Duodenal mucosa (tissue), 2 donors: ENCODE measurements around the gene VPS37C.

Source experiments
- H3K27ac ChIP-seq: one replicate; pipeline ENCODE4 v1.7.0; 2013; ENCODE audit warnings: low read depth, low read length
- H3K27me3 ChIP-seq, 2 donors: one replicate each; pipeline ENCODE4 v1.7.0; 2013; ENCODE audit warnings: low read length in 2 of 2, control low read depth in 1 of 2; ENCODE audit not compliant: insufficient read depth in 2 of 2, control insufficient read depth in 1 of 2
- H3K36me3 ChIP-seq, 2 donors: one replicate each; pipeline ENCODE4 v1.7.0; 2013; ENCODE audit warnings: low read length in 2 of 2, control low read depth in 1 of 2; ENCODE audit not compliant: insufficient read depth in 2 of 2, control insufficient read depth in 1 of 2
- H3K4me1 ChIP-seq, 2 donors: one replicate each; pipeline ENCODE4 v1.7.0; 2013; ENCODE audit warnings: low read length in 2 of 2, control low read depth in 1 of 2; ENCODE audit not compliant: insufficient read depth in 2 of 2, control insufficient read depth in 1 of 2
- H3K4me3 ChIP-seq, 2 donors: one replicate each; pipeline ENCODE4 v1.7.0; 2013; ENCODE audit warnings: low read length in 2 of 2, low read depth in 1 of 2
- H3K9ac ChIP-seq, 2 donors: one replicate each; pipeline ENCODE4 v1.7.0; 2013; ENCODE audit warnings: low read length in 2 of 2, low read depth in 1 of 2
- H3K9me3 ChIP-seq, 2 donors: one replicate each; pipeline ENCODE4 v1.7.0; 2013; ENCODE audit warnings: low read length in 2 of 2, control low read depth in 1 of 2; ENCODE audit not compliant: control insufficient read depth in 1 of 2

Gene VPS37C

GRCh38 chr11:61155741-61156140 lies 5.5 kb downstream of the VPS37C start:
- Histone ChIP-seq H3K27ac (no peak overlapping the region), H3K4me1 (peaks cover 48 to 56% of the 10 kb centered on the region in 2 donors)

GRCh38 chr11:61155312-61155711 lies 5.9 kb downstream of the VPS37C start:
- Histone ChIP-seq H3K27ac (no peak overlapping the region), H3K4me1 (peaks cover 48 to 58% of the 10 kb centered on the region in 2 donors), H3K27me3 (no peaks in the 10 kb centered on the region), H3K9me3 (peaks cover 2 to 4% of the 10 kb centered on the region in 2 donors), H3K36me3 (no peaks in the 10 kb centered on the region), H3K4me3 (no peak overlapping the region), H3K9ac (no peak overlapping the region)

More at GRCh38 chr11:61155741-61156140, 5.5 kb downstream of the VPS37C start:
- no peaks in the 10 kb centered on the region for H3K36me3 ChIP-seq
- H3K27me3 ChIP-seq, result no peaks in the 10 kb centered on the region
- no peak overlapping the region for H3K9ac ChIP-seq
- no peak overlapping the region for H3K4me3 ChIP-seq
- H3K9me3 ChIP-seq, result peaks cover 2 to 4% of the 10 kb centered on the region in 2 donors

GRCh38 chr11:61154528-61154927 lies 6.7 kb downstream of the VPS37C start:
- no peaks in the 10 kb centered on the region for H3K27me3 ChIP-seq
- no peak overlapping the region for H3K27ac ChIP-seq
- no peak overlapping the region for H3K9ac ChIP-seq
- H3K4me1 ChIP-seq, result peaks cover 54 to 61% of the 10 kb centered on the region in 2 donors
- no peaks in the 10 kb centered on the region for H3K36me3 ChIP-seq
- H3K4me3 ChIP-seq, result no peak overlapping the region
- peaks cover 2 to 4% of the 10 kb centered on the region in 2 donors for H3K9me3 ChIP-seq

- Histone ChIP-seq H3K36me3 (no peaks in the 10 kb centered on the region), H3K4me1 (peaks cover 50 to 62% of the 10 kb centered on the region in 2 donors), H3K27me3 (no peaks in the 10 kb centered on the region), H3K9ac (no peak overlapping the region), H3K9me3 (peaks cover 2 to 4% of the 10 kb centered on the region in 2 donors), H3K4me3 (no peak overlapping the region), H3K27ac (peak overlapping the region; percentile 23)
Measured at GRCh38 chr11:61153593-61154095, 7.6 kb downstream of the VPS37C start.

- Histone ChIP-seq H3K4me3 (no peak overlapping the region), H3K27me3 (no peaks in the 10 kb centered on the region), H3K4me1 (peaks cover 53 to 65% of the 10 kb centered on the region in 2 donors), H3K9me3 (peaks cover 2 to 4% of the 10 kb centered on the region in 2 donors), H3K27ac (peak overlapping the region; percentile 48), H3K9ac (no peak overlapping the region), H3K36me3 (no peaks in the 10 kb centered on the region)
Measured at GRCh38 chr11:61152816-61153592, 8.2 kb downstream of the VPS37C start.

- Histone ChIP-seq H3K9me3 (peaks cover 2 to 4% of the 10 kb centered on the region in 2 donors), H3K4me1 (peaks cover 56 to 75% of the 10 kb centered on the region in 2 donors), H3K4me3 (peak overlapping the region; percentile 30 to 31), H3K27me3 (no peaks in the 10 kb centered on the region), H3K27ac (peak overlapping the region; percentile 17), H3K36me3 (no peaks in the 10 kb centered on the region), H3K9ac (peak overlapping the region in 1 of 2 donors; percentile 13)
Measured at GRCh38 chr11:61151545-61152252, 9.5 kb downstream of the VPS37C start.

GRCh38 chr11:61150706-61151544 lies 10.3 kb downstream of the VPS37C start:
- Histone ChIP-seq H3K27ac (peak overlapping the region; percentile 17), H3K36me3 (peaks cover 0 to 1% of the 10 kb centered on the region in 2 donors), H3K9me3 (peaks cover 2 to 4% of the 10 kb centered on the region in 2 donors), H3K4me3 (peak overlapping the region; percentile 7 to 23), H3K4me1 (peaks cover 56 to 73% of the 10 kb centered on the region in 2 donors), H3K27me3 (no peaks in the 10 kb centered on the region), H3K9ac (peak overlapping the region; percentile 5 to 13)

GRCh38 chr11:61149624-61150615 lies 11.3 kb downstream of the VPS37C start:
- H3K9me3 ChIP-seq, result peaks cover 0 to 2% of the 10 kb centered on the region in 2 donors
- H3K4me1 ChIP-seq, result peaks cover 56 to 76% of the 10 kb centered on the region in 2 donors
- H3K36me3 ChIP-seq, result peaks cover 0 to 3% of the 10 kb centered on the region in 2 donors
- peak overlapping the region in 1 of 2 donors; percentile 19 for H3K9ac ChIP-seq
- H3K27me3 ChIP-seq, result no peaks in the 10 kb centered on the region
- peak overlapping the region in 1 of 2 donors; percentile 32 for H3K4me3 ChIP-seq
- H3K27ac ChIP-seq, result no peak overlapping the region
